DMS 273 (cell line): ENCODE results near the gene RAX.
"Not testable (repeated sequence)": the region's sequence is repeated elsewhere in the genome, so short reads cannot be mapped to it uniquely, and the experiment has no call there.

Experiments used
- DNase-seq: peaks from one replicate; lab custom pipeline; 2025; ENCODE audit not compliant: unreplicated experiment; lab: John Stamatoyannopoulos, UW

RAX gene

GRCh38 chr18:59273759-59274532 is 692 bp upstream of the RAX start:
- DNase-seq, result no peak

- DNase-seq, result no peak
Measured at GRCh38 chr18:59272221-59272888, 899 bp downstream of the RAX start.

GRCh38 chr18:59271606-59272220 is 1.5 kb downstream of the RAX start:
- DNase-seq, result peak; percentile 11

- DNase-seq, result peak; percentile 34
Measured at GRCh38 chr18:59270689-59271257, 2.5 kb downstream of the RAX start.

GRCh38 chr18:59269563-59270119 is 3.6 kb downstream of the RAX start:
- DNase-seq, result no peak

- DNase-seq, result peak; percentile 84
Measured at GRCh38 chr18:59268721-59269562, 4.3 kb downstream of the RAX start.

GRCh38 chr18:59268127-59268720 is 5.0 kb downstream of the RAX start:
- no peak for DNase-seq

- peak; percentile 70 for DNase-seq
Measured at GRCh38 chr18:59267503-59268126, 5.6 kb downstream of the RAX start.

GRCh38 chr18:59266886-59267502 is 6.3 kb downstream of the RAX start:
- peak; percentile 33 for DNase-seq

- DNase-seq, result peak; percentile 22
Measured at GRCh38 chr18:59266459-59266858, 6.8 kb downstream of the RAX start.

GRCh38 chr18:59265974-59266369 is 7.3 kb downstream of the RAX start:
- DNase-seq, result peak; percentile 29

- DNase-seq, result peak; percentile 86
Measured at GRCh38 chr18:59265246-59265973, 7.8 kb downstream of the RAX start.

GRCh38 chr18:59264651-59265245 is 8.5 kb downstream of the RAX start:
- DNase-seq, result peak; percentile 34

GRCh38 chr18:59264121-59264571 is 9.1 kb downstream of the RAX start:
- no peak for DNase-seq

- no peak for DNase-seq
Measured at GRCh38 chr18:59263661-59264060, 9.6 kb downstream of the RAX start.

GRCh38 chr18:59262243-59262642 is 11.0 kb downstream of the RAX start:
- not testable (repeated sequence) for DNase-seq

- DNase-seq, result not testable (repeated sequence)
Measured at GRCh38 chr18:59261842-59262241, 11.4 kb downstream of the RAX start.

- not testable (repeated sequence) for DNase-seq
Measured at GRCh38 chr18:59255491-59255890, 17.8 kb downstream of the RAX start.
